WERI-Rb-1 (cell line): ENCODE measurements around the gene PRKAR2B.
"Not testable (repeated sequence)": the region's sequence is repeated elsewhere in the genome, so short reads cannot be mapped to it uniquely, and the experiment has no call there.

Experiments used
- DNase-seq: peaks from one replicate; pipeline ENCODE4 v3.0.0-alpha.2; 2020
- H3K27ac ChIP-seq: fragments of 250-450 bp; sonication (Bioruptor Pico); 2 replicates; pipeline ENCODE4 v1.5.1; 2020; ENCODE audit warnings: mild to moderate bottlenecking, moderate library complexity
- H3K27me3 ChIP-seq: fragments of 250-450 bp; sonication (Bioruptor Pico); 2 replicates; pipeline ENCODE4 v1.5.1; 2021; ENCODE audit warnings: mild to moderate bottlenecking, low read depth, moderate library complexity; ENCODE audit not compliant: insufficient read depth, severe bottlenecking
- H3K36me3 ChIP-seq: fragments of 250-450 bp; sonication (Bioruptor Pico); 2 replicates; pipeline ENCODE4 v1.5.1; 2020; ENCODE audit warnings: mild to moderate bottlenecking, moderate library complexity
- H3K4me3 ChIP-seq: 2 replicates; pipeline ENCODE4 v1.5.1; 2011; ENCODE audit warnings: low read depth, mild to moderate bottlenecking, control low read depth, low read length
- H3K9me3 ChIP-seq: fragments of 250-450 bp; sonication (Bioruptor Pico); 2 replicates; pipeline ENCODE4 v1.5.1; 2021; ENCODE audit warnings: mild to moderate bottlenecking, moderate library complexity; ENCODE audit not compliant: severe bottlenecking
- CTCF ChIP-seq: IDR thresholded peaks from 2 replicates; pipeline ENCODE4 v1.5.1; 2011; ENCODE audit warnings: low read depth, mild to moderate bottlenecking, control low read depth, inconsistent platforms, low read length

Gene PRKAR2B

GRCh38 chr7:107152011-107152410 lies 107.5 kb downstream of the PRKAR2B start:
- no peak for TF ChIP-seq CTCF
- DNase-seq = no peak
- Histone ChIP-seq H3K27ac (no peak overlapping the region), H3K36me3 (no peaks in the 10 kb centered on the region), H3K4me3 (no peak overlapping the region), H3K27me3 (no peaks in the 10 kb centered on the region), H3K9me3 (no peaks in the 10 kb centered on the region)

- H3K36me3 ChIP-seq = no peaks in the 10 kb centered on the region
- no peak for DNase-seq
Measured at GRCh38 chr7:107154826-107155225, 110.3 kb downstream of the PRKAR2B start.

GRCh38 chr7:107155726-107156125 lies 111.2 kb downstream of the PRKAR2B start:
- not testable (repeated sequence) for H3K27me3 ChIP-seq, H3K36me3 ChIP-seq, DNase-seq, H3K27ac ChIP-seq, H3K4me3 ChIP-seq, H3K9me3 ChIP-seq

More at GRCh38 chr7:107154826-107155225, 110.3 kb downstream of the PRKAR2B start:
- Histone ChIP-seq H3K9me3 (no peaks in the 10 kb centered on the region), H3K27ac (no peak overlapping the region), H3K27me3 (no peaks in the 10 kb centered on the region), H3K4me3 (no peak overlapping the region)
- no peak for TF ChIP-seq CTCF

- no peak for TF ChIP-seq CTCF
- no peak for DNase-seq
- H3K27me3 ChIP-seq = no peaks in the 10 kb centered on the region
- no peaks in the 10 kb centered on the region for H3K36me3 ChIP-seq
- H3K9me3 ChIP-seq = no peaks in the 10 kb centered on the region
- no peak overlapping the region for H3K4me3 ChIP-seq
- H3K27ac ChIP-seq = no peak overlapping the region
Measured at GRCh38 chr7:107157091-107157490, 112.6 kb downstream of the PRKAR2B start.

- no peaks in the 10 kb centered on the region for H3K36me3 ChIP-seq
- H3K27me3 ChIP-seq = no peaks in the 10 kb centered on the region
- no peak overlapping the region for H3K4me3 ChIP-seq
- DNase-seq = no peak
- no peak for TF ChIP-seq CTCF
- H3K9me3 ChIP-seq = no peaks in the 10 kb centered on the region
- H3K27ac ChIP-seq = no peak overlapping the region
Measured at GRCh38 chr7:107158028-107158427, 113.5 kb downstream of the PRKAR2B start.

GRCh38 chr7:107160389-107160788 lies 115.9 kb downstream of the PRKAR2B start:
- H3K9me3 ChIP-seq = no peaks in the 10 kb centered on the region
- H3K36me3 ChIP-seq = no peaks in the 10 kb centered on the region
- no peak for DNase-seq
- TF ChIP-seq CTCF = no peak
- no peak overlapping the region for H3K4me3 ChIP-seq
- H3K27me3 ChIP-seq = no peaks in the 10 kb centered on the region
- H3K27ac ChIP-seq = no peak overlapping the region
